ENCODE results near the gene IQSEC1. TPM values are rescaled to one million over a fixed set of nuclear protein-coding genes. Genes with fewer than 3 reads are reported as not detected.
A peak's percentile ranks its signal among the peaks of the same experiment; 100 is the strongest.

The IQSEC1 gene
- total RNA-seq, 3 donors from 2014 or later = 17.1 to 24.8 (median 19.4) TPM

DNA sequence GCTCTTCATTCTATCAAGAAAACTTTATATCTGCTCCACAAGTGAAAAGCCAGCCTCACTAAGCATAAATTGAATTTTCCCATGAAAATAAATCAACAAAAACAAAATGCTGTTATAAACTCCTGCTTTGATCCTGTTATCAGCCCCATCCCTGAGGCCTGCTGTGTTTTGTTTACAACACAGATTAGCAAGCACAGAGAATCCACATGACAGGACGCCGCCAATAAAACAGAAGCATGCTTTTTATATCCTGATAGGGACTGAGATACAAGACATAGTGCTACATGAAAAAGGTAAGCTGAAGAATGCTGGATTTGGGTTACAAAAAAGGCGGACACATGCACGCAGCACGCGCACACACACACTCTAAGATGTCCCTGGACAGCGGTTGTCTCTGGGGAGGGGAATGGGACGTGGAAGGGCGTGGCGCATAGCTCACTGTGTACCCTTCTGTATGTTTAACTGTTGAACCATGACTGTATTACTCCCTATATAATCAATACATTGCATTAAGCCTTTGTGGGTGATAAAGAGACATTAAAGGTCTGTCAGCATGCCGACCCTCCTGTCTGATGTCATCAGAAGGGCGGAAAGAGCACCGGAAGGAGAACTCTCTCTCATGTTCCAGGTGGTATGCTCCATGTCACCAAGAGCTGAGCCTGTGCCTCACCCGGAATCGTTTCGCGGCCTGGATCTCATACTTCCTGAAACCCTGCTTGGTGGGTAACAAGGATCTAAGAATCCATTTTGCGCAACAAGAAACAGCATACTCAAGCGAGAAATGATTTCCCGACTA is 93.9 kb downstream of the IQSEC1 start:
- no peaks in the 10 kb centered on the region for H3K27me3 Mint-ChIP-seq (ENCODE audit: low read depth)

DNA sequence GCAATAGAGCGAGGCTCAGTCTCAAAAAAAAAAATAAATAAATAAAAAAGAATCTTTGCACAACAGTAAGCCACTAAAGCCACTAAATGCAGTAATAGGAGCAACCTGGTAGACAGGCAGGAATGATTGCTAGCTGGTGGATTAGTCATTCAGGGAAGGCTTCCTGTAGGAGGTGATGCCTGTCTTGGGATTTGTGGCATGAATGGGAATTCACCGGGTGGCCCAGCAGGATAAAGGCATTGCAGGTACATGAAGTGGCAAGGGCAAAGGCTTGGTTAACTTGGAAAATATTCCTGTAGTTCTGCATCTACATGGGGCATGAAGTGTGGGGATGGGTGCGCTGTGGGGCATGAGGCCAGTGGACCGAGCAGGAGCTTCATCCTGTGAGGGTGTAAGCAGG is 94.5 kb downstream of the IQSEC1 start:
- no peaks in the 10 kb centered on the region for H3K9me3 Mint-ChIP-seq
- H3K4me3 Mint-ChIP-seq = no peak overlapping the region
- H3K4me1 Mint-ChIP-seq (ENCODE audit: low read depth) = peaks cover 51% of the 10 kb centered on the region
- H3K27me3 Mint-ChIP-seq (ENCODE audit: low read depth) = no peaks in the 10 kb centered on the region
- DNase-seq (no peak), ATAC-seq (no peak)
- H3K36me3 Mint-ChIP-seq (ENCODE audit: insufficient read depth) = peaks cover 5% of the 10 kb centered on the region

More for the DNA sequence above, 93.9 kb downstream of the IQSEC1 start:
- ATAC-seq = no peak
- Mint-ChIP-seq H3K9me3 (no peaks in the 10 kb centered on the region), H3K36me3 (ENCODE audit: insufficient read depth) (peaks cover 5% of the 10 kb centered on the region), H3K4me3 (no peak overlapping the region), H3K4me1 (ENCODE audit: low read depth) (peaks cover 53% of the 10 kb centered on the region)
- no peak for DNase-seq

DNA sequence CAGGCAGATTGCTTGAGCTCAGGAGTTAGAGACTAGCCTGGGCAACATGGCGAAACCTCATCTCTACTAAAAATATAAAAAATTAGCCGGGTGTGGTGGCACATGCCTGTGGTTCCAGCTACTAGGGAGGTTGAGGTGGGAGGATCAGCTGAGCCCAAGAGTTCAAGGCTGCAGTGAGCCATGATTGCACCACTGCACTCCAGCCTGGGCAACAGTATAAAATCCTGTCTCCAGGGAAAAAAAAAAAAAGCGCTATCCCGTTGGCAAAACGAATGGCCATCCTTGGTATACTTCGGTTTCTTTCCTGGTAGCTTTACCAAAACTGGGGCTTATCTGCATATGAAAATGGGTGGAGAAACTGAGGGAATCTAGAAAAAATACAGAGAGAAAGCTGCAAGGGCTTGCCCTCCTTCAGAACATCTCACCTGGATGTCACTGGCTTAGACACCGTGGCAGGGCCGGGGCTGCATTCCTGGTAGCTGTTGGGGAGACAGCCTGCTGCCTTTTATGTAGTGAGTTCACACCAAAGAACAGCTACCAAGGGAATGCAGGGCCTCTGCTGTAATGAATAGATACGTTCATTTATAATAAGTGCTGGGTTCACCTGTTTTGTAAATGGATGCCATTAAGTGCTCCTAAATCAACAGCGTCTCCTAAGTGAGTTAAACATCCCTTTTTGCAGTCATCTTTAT is 96.0 kb downstream of the IQSEC1 start:
- peaks cover 5% of the 10 kb centered on the region for H3K36me3 Mint-ChIP-seq (ENCODE audit: insufficient read depth)
- H3K27me3 Mint-ChIP-seq (ENCODE audit: low read depth) = no peaks in the 10 kb centered on the region
- DNase-seq (no peak), ATAC-seq (no peak)
- H3K4me1 Mint-ChIP-seq (ENCODE audit: low read depth) = peaks cover 44% of the 10 kb centered on the region
- H3K9me3 Mint-ChIP-seq = no peaks in the 10 kb centered on the region
- H3K4me3 Mint-ChIP-seq = no peak overlapping the region

DNA sequence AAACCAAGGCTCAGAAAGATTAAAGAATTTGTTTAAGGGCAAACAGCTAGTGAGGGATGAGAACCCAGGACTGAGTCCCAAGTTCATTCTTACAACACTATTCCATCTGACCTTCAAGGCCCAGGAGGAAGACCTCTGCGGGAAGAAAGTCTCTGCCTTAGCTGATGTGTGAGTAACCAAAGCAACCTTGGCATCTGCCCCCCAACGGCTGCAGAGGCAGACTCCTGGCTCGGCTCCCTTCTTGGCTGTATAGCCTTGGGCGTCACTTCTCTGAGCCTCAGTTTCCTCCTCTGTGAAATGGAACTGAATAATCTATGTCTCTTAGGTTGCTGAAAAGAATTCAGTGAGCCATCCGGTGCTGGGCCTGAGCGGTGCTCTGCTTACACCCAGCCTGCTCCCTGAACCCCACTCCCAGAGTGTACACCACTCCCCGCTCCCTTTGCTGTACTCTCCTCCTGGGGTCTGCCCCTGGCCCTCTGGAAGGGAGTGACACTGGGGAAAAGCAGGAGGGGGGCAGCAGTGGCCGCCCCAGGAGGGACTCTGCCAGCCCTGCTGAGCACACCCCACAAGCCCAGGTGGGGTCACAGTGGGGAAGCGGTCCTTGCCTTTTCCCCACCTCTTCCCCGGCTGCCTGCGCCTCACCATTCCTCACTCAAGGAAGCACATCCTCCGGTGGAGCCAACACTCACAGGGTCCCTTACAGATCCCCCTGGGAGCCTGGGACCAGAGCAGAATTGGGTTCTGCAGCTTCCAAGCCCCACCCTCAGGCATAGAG is 97.3 kb downstream of the IQSEC1 start:
- H3K4me1 Mint-ChIP-seq (ENCODE audit: low read depth) = peaks cover 34% of the 10 kb centered on the region
- H3K9me3 Mint-ChIP-seq = no peaks in the 10 kb centered on the region
- DNase-seq (no peak), ATAC-seq (no peak)
- no peak overlapping the region for H3K4me3 Mint-ChIP-seq
- peaks cover 8% of the 10 kb centered on the region for H3K36me3 Mint-ChIP-seq (ENCODE audit: insufficient read depth)
- no peaks in the 10 kb centered on the region for H3K27me3 Mint-ChIP-seq (ENCODE audit: low read depth)

DNA sequence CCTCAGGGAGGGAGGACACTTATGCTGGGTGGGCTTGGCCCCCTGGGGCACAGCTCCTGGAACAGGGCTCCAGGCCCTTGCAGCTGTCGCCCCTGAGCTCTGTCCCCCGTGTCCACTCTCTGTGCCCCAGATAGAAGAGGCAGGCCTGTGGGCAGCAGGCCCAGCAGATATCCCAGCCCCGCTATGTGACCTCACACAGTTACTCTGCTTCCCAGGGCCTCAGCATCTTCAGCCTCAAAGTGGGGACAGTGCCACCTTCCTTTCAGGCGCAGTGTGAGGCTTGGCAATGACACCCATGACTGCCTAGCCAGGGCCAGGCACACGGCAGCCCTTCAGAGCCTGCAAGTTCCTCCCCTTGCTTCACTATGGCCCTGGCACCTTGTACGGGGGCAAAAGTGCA is 98.4 kb downstream of the IQSEC1 start:
- no peaks in the 10 kb centered on the region for H3K27me3 Mint-ChIP-seq (ENCODE audit: low read depth)

DNA sequence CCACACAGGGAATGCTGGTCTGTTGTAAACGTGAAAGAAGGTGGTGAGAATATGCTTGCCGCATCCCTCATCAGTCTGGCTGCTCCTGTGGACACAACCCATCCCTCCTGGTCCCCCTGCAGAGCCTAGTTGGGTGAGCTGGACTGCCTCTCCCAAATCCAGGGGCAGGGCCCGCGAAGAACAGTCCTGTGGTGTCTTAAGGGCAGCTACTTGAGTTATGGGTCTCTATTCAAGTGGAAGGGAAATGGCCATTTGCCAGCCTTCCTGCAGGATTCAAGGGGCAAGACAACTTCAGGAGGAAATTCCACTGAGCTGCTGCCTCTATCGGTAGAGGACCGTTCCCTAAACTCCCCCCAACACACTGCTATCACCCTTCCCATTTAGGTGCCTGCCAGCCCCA is 98.9 kb downstream of the IQSEC1 start:
- no peaks in the 10 kb centered on the region for H3K27me3 Mint-ChIP-seq (ENCODE audit: low read depth)
- peaks cover 6% of the 10 kb centered on the region for H3K36me3 Mint-ChIP-seq (ENCODE audit: insufficient read depth)
- no peak for ATAC-seq
- no peak for DNase-seq
- H3K4me3 Mint-ChIP-seq = no peak overlapping the region
- peaks cover 36% of the 10 kb centered on the region for H3K4me1 Mint-ChIP-seq (ENCODE audit: low read depth)
- no peaks in the 10 kb centered on the region for H3K9me3 Mint-ChIP-seq

More for the DNA sequence above, 98.4 kb downstream of the IQSEC1 start:
- H3K36me3 Mint-ChIP-seq (ENCODE audit: insufficient read depth) = peaks cover 8% of the 10 kb centered on the region
- no peaks in the 10 kb centered on the region for H3K9me3 Mint-ChIP-seq
- H3K4me3 Mint-ChIP-seq = no peak overlapping the region
- DNase-seq (no peak), ATAC-seq (no peak)
- peaks cover 35% of the 10 kb centered on the region for H3K4me1 Mint-ChIP-seq (ENCODE audit: low read depth)

DNA sequence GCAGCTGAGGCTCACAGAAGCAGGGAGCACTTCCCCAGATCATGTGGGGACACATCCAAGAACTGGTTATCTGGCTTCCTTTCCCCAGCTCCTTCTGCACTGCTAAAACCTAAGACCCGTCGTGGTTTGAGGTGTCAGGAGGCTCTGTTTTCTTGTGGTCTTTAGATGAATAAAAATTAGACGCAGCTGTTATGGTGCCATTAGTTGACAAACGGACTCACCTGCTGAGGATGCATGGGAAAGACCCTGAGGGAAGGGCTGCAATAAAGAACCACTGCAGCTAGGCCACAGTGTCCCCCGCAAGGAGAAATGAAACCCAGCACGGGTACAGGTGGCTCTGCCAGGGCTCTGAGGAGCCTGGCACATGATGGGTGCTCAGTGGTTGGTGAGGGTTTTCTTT is 99.4 kb downstream of the IQSEC1 start:
- H3K4me3 Mint-ChIP-seq = no peak overlapping the region
- H3K4me1 Mint-ChIP-seq (ENCODE audit: low read depth) = peaks cover 37% of the 10 kb centered on the region
- H3K27me3 Mint-ChIP-seq (ENCODE audit: low read depth) = no peaks in the 10 kb centered on the region
- DNase-seq (no peak), ATAC-seq (no peak)
- peaks cover 3% of the 10 kb centered on the region for H3K36me3 Mint-ChIP-seq (ENCODE audit: insufficient read depth)
- H3K9me3 Mint-ChIP-seq = no peaks in the 10 kb centered on the region

DNA sequence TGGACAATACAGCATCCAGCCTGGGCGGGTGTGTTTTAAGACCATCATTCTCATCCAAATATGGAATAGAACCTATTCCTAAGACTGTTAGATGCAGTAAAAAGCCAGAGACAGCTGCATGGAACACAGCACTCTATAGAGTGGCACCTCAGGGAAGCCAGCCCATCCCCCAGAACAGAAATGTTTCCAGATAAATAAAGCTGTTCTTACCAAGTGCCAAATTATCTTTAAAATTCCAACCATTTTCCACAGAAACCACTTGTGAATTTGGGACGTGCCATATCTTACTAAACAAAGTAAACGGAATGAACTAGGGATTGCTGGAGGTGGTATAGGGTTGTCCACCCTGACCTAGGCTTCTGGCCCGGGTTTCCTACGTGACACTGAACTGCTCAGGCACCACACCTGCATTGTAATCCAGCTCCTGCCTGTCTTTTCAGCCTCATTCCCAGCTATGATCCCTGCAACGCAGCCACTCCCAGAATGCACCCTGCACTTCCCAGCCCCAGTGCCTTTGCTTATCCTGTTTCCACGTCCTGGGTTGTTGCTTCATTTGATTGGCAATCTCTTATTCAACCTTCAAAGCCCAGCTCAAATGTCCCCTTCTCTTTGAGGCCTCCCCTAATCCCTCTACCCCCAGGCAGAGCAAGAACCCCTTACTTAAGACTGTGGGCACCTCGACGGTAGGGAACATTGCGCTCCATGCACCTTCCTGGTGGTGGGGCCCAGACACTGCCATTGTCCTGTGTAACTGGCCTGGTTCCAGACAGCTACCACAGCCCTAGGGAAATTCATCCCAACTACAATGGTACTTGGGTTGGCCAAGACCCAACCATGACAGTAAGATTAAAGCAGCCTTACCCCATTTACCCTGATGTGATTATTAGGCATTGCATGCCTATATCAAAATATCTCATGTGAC is 100.2 kb downstream of the IQSEC1 start:
- no peaks in the 10 kb centered on the region for H3K9me3 Mint-ChIP-seq
- ATAC-seq (no peak), DNase-seq (no peak)
- H3K36me3 Mint-ChIP-seq (ENCODE audit: insufficient read depth) = peaks cover 3% of the 10 kb centered on the region
- no peak overlapping the region for H3K4me3 Mint-ChIP-seq
- H3K4me1 Mint-ChIP-seq (ENCODE audit: low read depth) = peaks cover 45% of the 10 kb centered on the region
- no peaks in the 10 kb centered on the region for H3K27me3 Mint-ChIP-seq (ENCODE audit: low read depth)

DNA sequence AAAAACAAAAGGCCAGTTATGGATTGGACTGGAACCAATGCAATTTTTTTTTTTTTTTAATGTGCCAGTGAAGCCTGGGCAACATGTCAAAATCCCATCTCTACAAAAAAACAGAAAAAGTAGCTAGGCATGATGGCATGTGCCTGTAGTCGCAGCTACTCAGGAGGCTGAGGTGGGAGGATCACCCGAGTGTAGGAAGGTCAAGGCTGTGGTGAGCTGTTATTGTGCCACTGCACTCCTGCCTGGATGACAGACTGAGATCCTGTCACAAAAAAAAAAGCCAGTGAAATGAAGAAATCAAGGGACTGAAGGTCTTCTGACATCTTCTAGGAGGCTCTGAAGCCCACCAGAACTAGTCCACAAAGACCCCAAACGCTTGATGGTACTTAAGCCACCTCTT is 101.2 kb downstream of the IQSEC1 start:
- Mint-ChIP-seq H3K36me3 (ENCODE audit: insufficient read depth) (peaks cover 3% of the 10 kb centered on the region), H3K4me1 (ENCODE audit: low read depth) (peaks cover 48% of the 10 kb centered on the region), H3K4me3 (no peak overlapping the region), H3K9me3 (no peaks in the 10 kb centered on the region), H3K27me3 (ENCODE audit: low read depth) (no peaks in the 10 kb centered on the region)
- DNase-seq (no peak), ATAC-seq (no peak)

DNA sequence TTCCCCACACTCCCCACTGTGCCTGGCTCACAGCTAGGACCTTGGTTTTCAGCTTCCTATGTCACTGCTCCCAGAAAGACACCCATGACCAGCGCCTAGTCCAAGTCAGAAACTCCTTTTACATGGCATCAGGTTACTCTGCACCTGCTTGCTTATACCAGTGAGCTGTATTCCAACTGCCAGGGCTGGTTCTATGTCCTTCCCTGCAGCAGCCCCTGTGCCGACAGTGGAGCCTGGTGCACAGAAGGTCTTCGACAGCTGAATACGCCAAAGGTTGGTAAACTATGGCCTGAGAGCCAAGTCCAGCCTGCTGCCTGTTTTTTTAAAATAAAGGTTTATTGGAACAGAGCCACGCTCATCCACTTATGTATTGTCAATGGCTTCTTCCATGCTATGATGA is 102.5 kb downstream of the IQSEC1 start:
- peaks cover 3% of the 10 kb centered on the region for H3K36me3 Mint-ChIP-seq (ENCODE audit: insufficient read depth)
- H3K9me3 Mint-ChIP-seq = no peaks in the 10 kb centered on the region
- DNase-seq (no peak), ATAC-seq (no peak)
- no peak overlapping the region for H3K4me3 Mint-ChIP-seq
- H3K4me1 Mint-ChIP-seq (ENCODE audit: low read depth) = peaks cover 57% of the 10 kb centered on the region
- no peaks in the 10 kb centered on the region for H3K27me3 Mint-ChIP-seq (ENCODE audit: low read depth)

DNA sequence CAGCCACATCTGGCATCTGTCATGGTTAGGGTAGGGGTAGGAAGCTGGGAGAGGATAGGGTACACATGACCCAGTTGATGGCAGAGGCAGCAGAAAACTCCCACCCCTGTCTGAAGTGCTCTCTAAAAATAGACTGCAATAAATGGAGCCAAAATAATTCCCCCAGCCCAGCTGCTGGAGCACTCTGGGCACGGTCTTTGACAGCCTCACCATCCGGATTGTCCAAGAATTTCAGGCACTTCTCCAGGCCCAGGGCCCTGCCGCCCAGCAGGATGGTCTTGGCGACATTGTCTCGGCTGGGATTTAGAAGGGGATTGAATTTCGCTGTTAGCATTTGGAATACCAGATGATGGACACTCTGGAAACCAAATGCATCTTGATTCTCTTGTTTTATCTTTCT is 103.7 kb downstream of the IQSEC1 start:
- Mint-ChIP-seq H3K4me3 (no peak overlapping the region), H3K9me3 (no peaks in the 10 kb centered on the region), H3K4me1 (ENCODE audit: low read depth) (peaks cover 58% of the 10 kb centered on the region), H3K27me3 (ENCODE audit: low read depth) (no peaks in the 10 kb centered on the region), H3K36me3 (ENCODE audit: insufficient read depth) (peaks cover 3% of the 10 kb centered on the region)
- no peak for DNase-seq
- ATAC-seq = no peak

DNA sequence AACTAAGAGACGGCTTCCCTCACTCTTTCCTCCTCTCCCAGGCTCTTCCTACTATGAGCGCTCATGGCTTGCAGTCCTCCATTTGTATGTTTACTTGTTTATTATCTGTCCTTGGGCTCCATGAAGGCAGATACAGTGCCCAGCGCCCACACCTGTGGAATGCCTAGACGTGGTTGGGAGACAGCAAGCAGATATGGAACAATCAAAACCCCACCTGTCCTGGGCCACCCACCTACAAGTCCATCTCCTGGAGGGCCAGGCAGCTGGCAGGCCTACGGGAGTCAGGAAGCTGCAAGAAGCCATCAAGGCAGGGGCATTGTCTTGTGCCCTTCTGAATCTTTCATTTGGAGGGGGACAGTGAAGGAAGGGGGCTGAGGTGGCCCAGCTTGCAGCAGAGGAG is 104.7 kb downstream of the IQSEC1 start:
- Mint-ChIP-seq H3K36me3 (ENCODE audit: insufficient read depth) (peaks cover 3% of the 10 kb centered on the region), H3K4me3 (peak overlapping the region; percentile 81), H3K9me3 (no peaks in the 10 kb centered on the region), H3K27me3 (ENCODE audit: low read depth) (no peaks in the 10 kb centered on the region), H3K4me1 (ENCODE audit: low read depth) (peaks cover 61% of the 10 kb centered on the region)
- DNase-seq (no peak), ATAC-seq (no peak)

DNA sequence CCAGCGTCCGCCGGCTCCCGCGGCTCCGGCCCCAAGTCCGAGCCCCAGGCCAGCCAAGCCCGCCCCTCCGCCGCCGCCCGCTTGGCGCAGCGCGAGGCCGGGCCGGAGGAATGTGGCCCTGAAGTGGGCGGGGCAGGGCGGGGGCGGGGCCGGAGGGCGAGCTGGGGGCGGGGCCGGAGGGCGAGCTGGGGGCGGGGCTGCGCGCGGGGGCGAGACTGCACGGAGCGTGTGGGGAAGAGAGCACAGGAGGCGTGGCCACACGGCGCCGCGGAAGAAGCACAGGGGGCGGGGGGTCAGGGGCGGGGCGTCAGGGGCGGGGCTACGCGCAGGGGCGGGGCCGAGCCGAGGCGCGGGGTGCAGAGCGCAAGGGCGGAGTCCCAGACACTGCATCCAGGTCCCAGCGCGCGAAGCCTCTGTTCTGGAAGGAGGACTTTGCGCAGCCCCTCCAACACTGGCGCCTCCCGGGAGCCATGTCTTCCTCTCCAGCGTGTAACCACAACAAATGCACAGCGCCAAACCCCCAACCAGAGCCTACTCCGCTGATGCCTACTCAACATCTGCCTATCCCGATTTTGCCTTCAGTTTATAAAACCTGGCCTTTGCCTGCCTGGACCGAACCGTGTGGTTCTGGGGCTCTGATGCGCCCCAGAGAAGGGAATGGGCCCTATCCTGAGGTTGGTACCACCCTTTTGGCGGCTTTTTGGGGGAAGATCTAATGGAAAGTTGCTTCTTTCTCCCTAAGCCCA is 105.5 kb downstream of the IQSEC1 start:
- ATAC-seq (peak; percentile 86 to 90), DNase-seq (peak; percentile 89)
- Mint-ChIP-seq H3K4me3 (peak overlapping the region; percentile 81), H3K36me3 (ENCODE audit: insufficient read depth) (peaks cover 3% of the 10 kb centered on the region), H3K4me1 (ENCODE audit: low read depth) (peaks cover 64% of the 10 kb centered on the region), H3K9me3 (no peaks in the 10 kb centered on the region), H3K27me3 (ENCODE audit: low read depth) (no peaks in the 10 kb centered on the region)
